ENCODE data around the gene COX8C.

- TF ChIP-seq CTCF (IDR thresholded peaks at IDR 0.05) (no peak), POLR2A (IDR thresholded peaks at IDR 0.05) (no peak)
Observed at GRCh38 chr14:93330609-93331000, 16.4 kb upstream of the COX8C start.

Measured in testis (tissue), 2 donors.